Left renal cortex interstitium (tissue), 4 donors: ENCODE results near the gene GPR25. TPM values are rescaled to one million over a fixed set of nuclear protein-coding genes. Genes with fewer than 3 reads are reported as not detected.
"Not testable (repeated sequence)": the region's sequence is repeated elsewhere in the genome, so short reads cannot be mapped to it uniquely, and the experiment has no call there.

Experiments used
- DNase-seq, 4 donors: peaks; one replicate each; pipeline ENCODE4 v3.0.0-alpha.2; 2013; ENCODE audit warnings: low read depth in 4 of 4, low spot score in 2 of 4, missing footprints in 1 of 4
- polyA plus RNA-seq, 4 donors: library from polyadenylated mRNA; unstranded; fragments of 120-200 nt; gene quantifications; one replicate each; pipeline ENCODE4 v1.2.1, GENCODE V29; 2013; ENCODE audit not compliant: insufficient read length in 4 of 4

The GPR25 gene
- polyA plus RNA-seq, 4 donors, result not detected

GRCh38 chr1:200909071-200909470 lies 36.3 kb downstream of the GPR25 start:
- no peak for DNase-seq

- no peak for DNase-seq
Measured at GRCh38 chr1:200909757-200910239, 37.0 kb downstream of the GPR25 start.

GRCh38 chr1:200911361-200911760 lies 38.6 kb downstream of the GPR25 start:
- DNase-seq, result no peak

GRCh38 chr1:200911936-200912335 lies 39.2 kb downstream of the GPR25 start:
- not testable (repeated sequence) for DNase-seq

GRCh38 chr1:200912737-200913407 lies 40.1 kb downstream of the GPR25 start:
- DNase-seq, result no peak

- DNase-seq, result no peak
Measured at GRCh38 chr1:200916152-200916551, 43.4 kb downstream of the GPR25 start.

- DNase-seq, result no peak
Measured at GRCh38 chr1:200916681-200917080, 43.9 kb downstream of the GPR25 start.

GRCh38 chr1:200917291-200917817 lies 44.6 kb downstream of the GPR25 start:
- DNase-seq, result no peak

- no peak for DNase-seq
Measured at GRCh38 chr1:200918006-200918405, 45.2 kb downstream of the GPR25 start.

GRCh38 chr1:200919386-200919785 lies 46.6 kb downstream of the GPR25 start:
- DNase-seq, result no peak

- no peak for DNase-seq
Measured at GRCh38 chr1:200921571-200922110, 48.9 kb downstream of the GPR25 start.

- no peak for DNase-seq
Measured at GRCh38 chr1:200922406-200922805, 49.6 kb downstream of the GPR25 start.

GRCh38 chr1:200923601-200924000 lies 50.8 kb downstream of the GPR25 start:
- no peak for DNase-seq

Other genes with a start within 250 kb of the GPR25 start
- 10 to 100 TPM; 21.4 to 37.0 (median 29.2) TPM for gene DDX59, start 203.1 kb upstream of the GPR25 start, polyA plus RNA-seq
- gene CAMSAP2, start 134.1 kb upstream of the GPR25 start, polyA plus RNA-seq, result 10 to 100 TPM; 34.7 to 42.8 (median 40.6) TPM
- gene INAVA, start 21.9 kb downstream of the GPR25 start, polyA plus RNA-seq, result 10 to 100 TPM; 31.7 to 43.1 (median 37.2) TPM
- gene KIF21B, start 150.7 kb downstream of the GPR25 start, polyA plus RNA-seq, result 1 to 10 TPM; 1.7 to 3.2 (median 2.7) TPM
- gene CACNA1S, start 239.4 kb downstream of the GPR25 start, polyA plus RNA-seq, result under 1 TPM; 0.32 to 0.57 (median 0.46) TPM